GM12878 (cell line): Measurements from ENCODE around the gene LY6G6D. TPM values are rescaled to one million over a fixed set of nuclear protein-coding genes. Genes with fewer than 3 reads are reported as not detected.

Experiments used
- ATAC-seq: fragments of 200-7000 bp; cut with Tn5 transposase; 3 replicates; pipeline ENCODE4 v1.9.1; 2020; ENCODE audit warnings: mild to moderate bottlenecking, moderate library complexity
- BruUV-seq: library from RNA; stranded (reverse); fragments of 400-500 nt; replicated peaks from 2 replicates; lab custom pipeline; 2021; lab: Mats Ljungman, UMichigan
- CTCF ChIA-PET: fragments of 300-600 bp; sonication (Branson Sonifier 250); formaldehyde crosslinking; extraction: SDS; loops from one replicate; lab custom pipeline; 2021; ENCODE audit warnings: inconsistent platforms; lab: Yijun Ruan, JAX
- POLR2A ChIA-PET: fragments of 350-600 bp; formaldehyde crosslinking; extraction: SDS; loops from one replicate; lab custom pipeline; 2021; ENCODE audit warnings: inconsistent platforms; lab: Charles Lee
- RAD21 ChIA-PET: fragments of 300-600 bp; sonication (Branson Sonifier 250); formaldehyde crosslinking; loops from one replicate; lab custom pipeline; 2023; ENCODE audit warnings: antibody characterized with exemption; ENCODE audit not compliant: unreplicated experiment; lab: Charles Lee
- SMC1A ChIA-PET: fragments of 300-600 bp; sonication (Branson Sonifier 250); formaldehyde crosslinking; loops from one replicate; lab custom pipeline; 2023; ENCODE audit not compliant: unreplicated experiment, uncharacterized antibody; lab: Charles Lee
- DNase-seq: peaks from one replicate; pipeline ENCODE4 v3.0.0-alpha.2; 2011; ENCODE audit warnings: low read depth, low spot score
- FAIRE-seq: peaks from 3 replicates; lab custom pipeline; 2011; peaks lifted over from hg19 to GRCh38; lab: Jason Lieb, UNC
- H2AFZ ChIP-seq: 2 replicates; pipeline ENCODE4 v1.6.0; 2011; ENCODE audit warnings: low read depth, low read length, control low read depth; ENCODE audit not compliant: control insufficient read depth
- H3K27ac ChIP-seq: 2 replicates; pipeline ENCODE4 v1.5.1; 2011; ENCODE audit warnings: control low read depth; ENCODE audit not compliant: control insufficient read depth, insufficient read depth
- H3K27me3 ChIP-seq, 2 experiments: replicated peaks in 1 of 2; 2 replicates each; pipeline versions ENCODE4 v1.6.0 to v1.6.1; 2011; ENCODE audit warnings: low read length in 1 of 2; ENCODE audit not compliant: control insufficient read depth in 2 of 2, insufficient read depth in 2 of 2
- H3K36me3 ChIP-seq, 2 experiments: 2 replicates each; pipeline ENCODE4 v1.5.1; 2011; ENCODE audit warnings: low read length in 1 of 2; ENCODE audit not compliant: control insufficient read depth in 2 of 2, insufficient read depth in 2 of 2
- H3K4me1 ChIP-seq: 2 replicates; pipeline ENCODE4 v1.6.1; 2011; ENCODE audit warnings: mild to moderate bottlenecking, low read length, moderate library complexity, mixed read lengths; ENCODE audit not compliant: control insufficient read depth, insufficient read depth
- H3K4me2 ChIP-seq: 2 replicates; pipeline ENCODE4 v1.6.0; 2011; ENCODE audit warnings: control low read depth; ENCODE audit not compliant: control insufficient read depth, insufficient read depth
- H3K4me3 ChIP-seq: fragments of 200-600 bp; sonication (generic); 2 replicates; pipeline ENCODE4 v1.5.1; 2016
- H3K79me2 ChIP-seq: 2 replicates; pipeline ENCODE4 v1.6.0; 2011; ENCODE audit warnings: low read length; ENCODE audit not compliant: control insufficient read depth, insufficient read depth
- H3K9ac ChIP-seq: 2 replicates; pipeline ENCODE4 v1.8.0; 2011; ENCODE audit warnings: low read length, control low read depth, mixed read lengths; ENCODE audit not compliant: control insufficient read depth, insufficient read depth
- H3K9me3 ChIP-seq: replicated peaks from 3 replicates; pipeline ENCODE4 v1.5.1; 2011; ENCODE audit warnings: mild to moderate bottlenecking, low read length; ENCODE audit not compliant: control insufficient read depth, insufficient read depth
- H4K20me1 ChIP-seq: 2 replicates; pipeline ENCODE4 v1.6.0; 2011; ENCODE audit not compliant: control insufficient read depth, insufficient read depth
- STAT1 ChIP-seq: fragments of 450-650 bp; conservative IDR thresholded peaks from 2 replicates; pipeline ENCODE4 v1.6.1; 2014; ENCODE audit warnings: antibody characterized with exemption, mild to moderate bottlenecking
- ZNF207 ChIP-seq: fragments of 450-650 bp; IDR thresholded peaks from 2 replicates; pipeline ENCODE4 v1.6.1; 2014; ENCODE audit warnings: antibody characterized with exemption, mild to moderate bottlenecking, borderline replicate concordance
- WGBS: methylation state at CpG from one replicate; pipeline ENCODE4 v1.1.6; 2016; ENCODE audit warnings: low lambda C conversion rate; ENCODE audit not compliant: insufficient replicate concordance, insufficient coverage; ENCODE audit errors: missing lambda C conversion rate; 5-methylcytosine and 5-hydroxymethylcytosine counted together
- in situ Hi-C: fragments of 300-500 bp; cut with MboI; formaldehyde crosslinking; loops from 9 replicates; pipeline ENCODE4 v1.14.3; 2018; ENCODE audit warnings: mixed read lengths
- intact Hi-C: fragments of 100-400 bp; cut with micrococcal nuclease; formaldehyde crosslinking; loops from one replicate; pipeline ENCODE4 v1.14.2; 2022; ENCODE audit not compliant: unreplicated experiment
- polyA plus RNA-seq, 11 experiments: library from polyadenylated mRNA; depleted of rRNA in 4 of 11; unstranded in 6 of 11; stranded (reverse) in 5 of 11; fragments of >200 nt; fragmentation: Nextera tagmentation in 4 of 11; fragmentation: Illumina TruSeq in 1 of 11; extraction: Ambion mirVana in 4 of 11; extraction: Trizol in 1 of 11; gene quantifications; 1 replicate in 1 of 11; 2 replicates in 10 of 11; pipeline versions ENCODE4 v1.2.1 to v1.2.3, GENCODE V29; 2011 to 2016; ENCODE audit warnings: inconsistent platforms in 2 of 11, missing spikeins in 2 of 11, low read depth in 1 of 11
- total RNA-seq, 4 experiments: library from RNA; depleted of rRNA in 3 of 4; stranded (reverse); fragments of >200 nt in 3 of 4; fragmentation: Illumina TruSeq in 1 of 4; extraction: Trizol in 1 of 4; gene quantifications; 2 replicates each; pipeline versions ENCODE4 v1.2.1 to v1.2.3, GENCODE V29; 2013 to 2021

Gene LY6G6D
- total and polyA plus RNA-seq, 10 of the 15 experiments (the other 5 are each of a cell fraction or from before 2014, with no cell fraction given) = not detected

GRCh38 chr6:31736768-31737314, 21.7 kb downstream of the LY6G6D start:
- in situ Hi-C loops (no loop called here), intact Hi-C loops (loop anchor here (5.0 kb wide), 1 partner anchor 70 kb away; the partner anchor contains the start of genes CSNK2B and LY6G5B)
- H3K36me3 ChIP-seq = peaks cover 6 to 12% of the 10 kb centered on the region in 2 experiments; a peak in 3 of 4 replicates
- ChIA-PET RAD21 (interaction anchor here (0.6 to 6.0 kb wide), 14 partner anchors 7 to 459 kb away, joined by 3 to 53 read pairs (median 6); partner anchors contain the start of genes ABHD16A, C6orf47, DDAH2 and HSPA1A), POLR2A (interaction anchor here (0.6 to 9.7 kb wide), 22 partner anchors 10 to 440 kb away, joined by 3 to 158 read pairs (median 5); partner anchors contain the start of genes ABHD16A, BAG6, C6orf47 and DDX39B), SMC1A (interaction anchor here (0.8 to 6.3 kb wide), 14 partner anchors 8 to 186 kb away, joined by 3 to 45 read pairs (median 6); partner anchors contain the start of genes ABHD16A, DDAH2, HSPA1B and LSM2), CTCF (interaction anchor here (0.6 to 15.8 kb wide), 14 partner anchors 8 to 185 kb away, joined by 3 to 208 read pairs (median 3); partner anchors contain the start of genes AIF1, DDAH2 and LY6G5C)
- no peaks in the 10 kb centered on the region for H3K9me3 ChIP-seq
- 18% methylated on average over 10 of the region's 10 CpGs for WGBS
- FAIRE-seq = no peak
- H3K4me2 ChIP-seq = peak overlapping the region; percentile 73
- H2AFZ ChIP-seq = peak overlapping the region; percentile 69
- peaks cover 28% of the 10 kb centered on the region for H3K4me1 ChIP-seq
- TF ChIP-seq ZNF207 (0 out of 2 replicates have a peak, but pooled peaks have one; percentile 34), STAT1 (no peak)
- peak overlapping the region; percentile 100 for H3K4me3 ChIP-seq
- no peaks in the 10 kb centered on the region for H3K27me3 ChIP-seq
- peak overlapping the region; percentile 99 for H3K27ac ChIP-seq
- ATAC-seq = no peak
- no peak for DNase-seq
- BruUV-seq = no TSS peak
- peak overlapping the region; percentile 98 for H3K9ac ChIP-seq
- H3K79me2 ChIP-seq = peaks cover 51% of the 10 kb centered on the region
- 0 out of 2 replicates have a peak, but pooled peaks cover 4% of the 10 kb centered on the region for H4K20me1 ChIP-seq
